SK-N-SH (cell line): ENCODE data around the gene TP53TG5.

ENCODE experiments used
- CHD2 ChIP-seq: fragments of 150-350 bp; IDR thresholded peaks from 2 replicates; pipeline ENCODE4 v1.6.1; 2018; ENCODE audit warnings: low read length; ENCODE audit not compliant: partially characterized antibody
- EP300 ChIP-seq, 2 experiments: IDR thresholded peaks; 2 replicates each; pipeline versions ENCODE4 v1.4.0 to v1.6.1; 2012; ENCODE audit warnings: borderline replicate concordance in 1 of 2, low read depth in 1 of 2, low read length in 1 of 2
- EZH2phosphoT487 ChIP-seq: fragments of 200-600 bp; sonication (generic); IDR thresholded peaks from 2 replicates; pipeline ENCODE4 v1.6.1; 2017; ENCODE audit warnings: low read depth, mixed run types, mild to moderate bottlenecking, antibody characterized with exemption, moderate library complexity, borderline replicate concordance
- JUND ChIP-seq: IDR thresholded peaks from 2 replicates; pipeline ENCODE4 v1.4.0; 2012
- NRF1 ChIP-seq: IDR thresholded peaks from 2 replicates; pipeline ENCODE4 v1.6.1; 2012; ENCODE audit warnings: low read depth, mild to moderate bottlenecking, low read length
- POLR2AphosphoS5 ChIP-seq: IDR thresholded peaks from 2 replicates; pipeline ENCODE4 v1.6.1; 2012; ENCODE audit warnings: low read depth, low read length
- RXRA ChIP-seq: IDR thresholded peaks from 2 replicates; pipeline ENCODE4 v1.4.0; 2012; ENCODE audit warnings: low read depth, mild to moderate bottlenecking, borderline replicate concordance
- TCF12 ChIP-seq: IDR thresholded peaks from 2 replicates; pipeline ENCODE4 v1.4.0; 2012
- TEAD4 ChIP-seq: IDR thresholded peaks from 2 replicates; pipeline ENCODE4 v1.4.0; 2012; ENCODE audit warnings: mild to moderate bottlenecking, borderline replicate concordance; ENCODE audit not compliant: insufficient read depth
- TF ChIP-seq, protein P1 (sequence below): fragments of 200-600 bp; sonication (generic); IDR thresholded peaks from 2 replicates; pipeline ENCODE4 v1.6.1; 2017; ENCODE audit warnings: antibody characterized with exemption, mild to moderate bottlenecking, moderate library complexity
- TF ChIP-seq, protein P2 (sequence below): IDR thresholded peaks from 2 replicates; pipeline ENCODE4 v1.4.0; 2012; ENCODE audit warnings: low read depth
- TF ChIP-seq, protein P3 (sequence below): IDR thresholded peaks from 2 replicates; pipeline ENCODE4 v1.4.0; 2012; ENCODE audit warnings: low read depth, borderline replicate concordance
- TF ChIP-seq, protein P4 (sequence below): IDR thresholded peaks from 2 replicates; pipeline ENCODE4; 2012

DNA sequence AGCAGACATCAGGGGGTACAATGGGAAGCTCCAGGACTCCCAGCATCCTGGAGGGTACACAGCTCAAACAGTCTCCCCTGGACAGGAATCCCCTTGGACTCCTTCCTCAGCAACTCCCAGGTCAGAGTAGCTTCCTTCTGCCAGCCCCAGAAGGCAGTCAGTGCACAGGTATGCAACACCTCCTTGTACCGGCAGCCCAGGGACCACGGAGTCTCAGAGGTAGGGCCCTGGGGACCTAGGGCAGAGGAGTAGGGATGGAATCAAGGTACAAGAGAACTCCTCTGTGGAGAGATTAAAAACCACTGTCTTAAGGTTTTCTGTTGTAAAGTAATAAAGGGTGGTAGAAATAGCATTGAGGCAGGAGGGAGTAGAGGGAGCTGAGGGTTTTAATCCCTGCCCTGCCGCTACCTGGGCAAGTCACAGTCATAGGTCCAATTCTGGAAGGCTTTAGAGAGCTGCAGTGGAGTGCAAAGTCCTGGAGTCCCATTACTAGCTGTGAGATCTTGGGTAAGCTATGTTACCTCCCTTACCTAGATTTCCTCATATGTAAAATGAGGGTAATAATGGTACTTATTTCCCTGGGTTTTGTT lies 7.5 kb downstream of the TP53TG5 start:
- TF ChIP-seq, protein P1, sequence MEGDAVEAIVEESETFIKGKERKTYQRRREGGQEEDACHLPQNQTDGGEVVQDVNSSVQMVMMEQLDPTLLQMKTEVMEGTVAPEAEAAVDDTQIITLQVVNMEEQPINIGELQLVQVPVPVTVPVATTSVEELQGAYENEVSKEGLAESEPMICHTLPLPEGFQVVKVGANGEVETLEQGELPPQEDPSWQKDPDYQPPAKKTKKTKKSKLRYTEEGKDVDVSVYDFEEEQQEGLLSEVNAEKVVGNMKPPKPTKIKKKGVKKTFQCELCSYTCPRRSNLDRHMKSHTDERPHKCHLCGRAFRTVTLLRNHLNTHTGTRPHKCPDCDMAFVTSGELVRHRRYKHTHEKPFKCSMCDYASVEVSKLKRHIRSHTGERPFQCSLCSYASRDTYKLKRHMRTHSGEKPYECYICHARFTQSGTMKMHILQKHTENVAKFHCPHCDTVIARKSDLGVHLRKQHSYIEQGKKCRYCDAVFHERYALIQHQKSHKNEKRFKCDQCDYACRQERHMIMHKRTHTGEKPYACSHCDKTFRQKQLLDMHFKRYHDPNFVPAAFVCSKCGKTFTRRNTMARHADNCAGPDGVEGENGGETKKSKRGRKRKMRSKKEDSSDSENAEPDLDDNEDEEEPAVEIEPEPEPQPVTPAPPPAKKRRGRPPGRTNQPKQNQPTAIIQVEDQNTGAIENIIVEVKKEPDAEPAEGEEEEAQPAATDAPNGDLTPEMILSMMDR, result no peak
- TF ChIP-seq, protein P2, sequence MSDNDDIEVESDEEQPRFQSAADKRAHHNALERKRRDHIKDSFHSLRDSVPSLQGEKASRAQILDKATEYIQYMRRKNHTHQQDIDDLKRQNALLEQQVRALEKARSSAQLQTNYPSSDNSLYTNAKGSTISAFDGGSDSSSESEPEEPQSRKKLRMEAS, result no peak
- TF ChIP-seq TEAD4 (no peak), EZH2phosphoT487 (no peak), CHD2 (no peak), EP300 (IDR thresholded peaks at IDR 0.05; ENCODE audit: borderline replicate concordance in 1 of 2, low read depth in 1 of 2, low read length in 1 of 2) (no peak), POLR2AphosphoS5 (no peak), RXRA (no peak), TCF12 (no peak), NRF1 (no peak), JUND (no peak)
- TF ChIP-seq, protein P3, sequence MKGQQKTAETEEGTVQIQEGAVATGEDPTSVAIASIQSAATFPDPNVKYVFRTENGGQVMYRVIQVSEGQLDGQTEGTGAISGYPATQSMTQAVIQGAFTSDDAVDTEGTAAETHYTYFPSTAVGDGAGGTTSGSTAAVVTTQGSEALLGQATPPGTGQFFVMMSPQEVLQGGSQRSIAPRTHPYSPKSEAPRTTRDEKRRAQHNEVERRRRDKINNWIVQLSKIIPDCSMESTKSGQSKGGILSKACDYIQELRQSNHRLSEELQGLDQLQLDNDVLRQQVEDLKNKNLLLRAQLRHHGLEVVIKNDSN, result no peak
- TF ChIP-seq, protein P4, sequence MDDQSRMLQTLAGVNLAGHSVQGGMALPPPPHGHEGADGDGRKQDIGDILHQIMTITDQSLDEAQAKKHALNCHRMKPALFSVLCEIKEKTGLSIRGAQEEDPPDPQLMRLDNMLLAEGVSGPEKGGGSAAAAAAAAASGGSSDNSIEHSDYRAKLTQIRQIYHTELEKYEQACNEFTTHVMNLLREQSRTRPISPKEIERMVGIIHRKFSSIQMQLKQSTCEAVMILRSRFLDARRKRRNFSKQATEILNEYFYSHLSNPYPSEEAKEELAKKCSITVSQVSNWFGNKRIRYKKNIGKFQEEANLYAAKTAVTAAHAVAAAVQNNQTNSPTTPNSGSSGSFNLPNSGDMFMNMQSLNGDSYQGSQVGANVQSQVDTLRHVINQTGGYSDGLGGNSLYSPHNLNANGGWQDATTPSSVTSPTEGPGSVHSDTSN, result no peak
